K562 (cell line): Measurements from ENCODE around the gene FAM9B.

Experiments used
- BCLAF1 ChIP-seq, 2 experiments: fragments of 450-650 bp in 1 of 2; IDR thresholded peaks; 2 replicates each; pipeline ENCODE4 v1.6.1; 2011 to 2017; ENCODE audit warnings: low read depth in 2 of 2, antibody characterized with exemption in 1 of 2, borderline replicate concordance in 1 of 2, low read length in 1 of 2, mild to moderate bottlenecking in 1 of 2, mixed read lengths in 1 of 2; ENCODE audit not compliant: control insufficient read depth in 1 of 2
- NFRKB ChIP-seq: fragments of 450-650 bp; IDR thresholded peaks from 2 replicates; pipeline ENCODE4 v1.6.1; 2016; ENCODE audit warnings: low read depth
- POLR2A ChIP-seq: fragments of 450-650 bp; conservative IDR thresholded peaks from 2 replicates; pipeline ENCODE4 v1.6.1; 2016
- SPI1 ChIP-seq: IDR thresholded peaks from 2 replicates; pipeline ENCODE4 v1.6.1; 2011; ENCODE audit warnings: low read depth, low read length, control low read depth, borderline replicate concordance
- TBP ChIP-seq: optimal IDR thresholded peaks from 2 replicates; pipeline ENCODE3; 2011; ENCODE audit warnings: low read depth, low read length, improper control_type of control experiment
- USF2 ChIP-seq: sonication (generic); formaldehyde crosslinking; IDR thresholded peaks from 2 replicates; pipeline ENCODE4 v1.5.0; 2020; ENCODE audit warnings: missing genetic modification reagents
- ZNF316 ChIP-seq: fragments of 450-650 bp; IDR thresholded peaks from 2 replicates; pipeline ENCODE4 v1.6.1; 2016

- no peak for TF ChIP-seq BCLAF1 (IDR thresholded peaks at IDR 0.05; ENCODE audit: borderline replicate concordance in 1 of 2, control insufficient read depth in 1 of 2, low read depth in 2 of 2, low read length in 1 of 2)
- TF ChIP-seq USF2 (CRISPR knock-in tag) = no peak
- no peak for TF ChIP-seq POLR2A
- no peak for TF ChIP-seq SPI1
- TF ChIP-seq ZNF316 = no peak
- TF ChIP-seq NFRKB = no peak
- TF ChIP-seq TBP = no peak
Observed at GRCh38 chrX:8984231-8984630, 49.7 kb downstream of the FAM9B start.
